Measurements from ENCODE around the gene GAS7. TPM values are rescaled to one million over a fixed set of nuclear protein-coding genes. Genes with fewer than 3 reads are reported as not detected.

The GAS7 gene
- total RNA-seq, 1 experiment from 2014 or later, result 4.1 TPM

GRCh38 chr17:10091046-10091445 is 107.4 kb downstream of the GAS7 start (continued):
- TF ChIP-seq ZFX (IDR thresholded peaks at IDR 0.05), result no peak

DNA sequence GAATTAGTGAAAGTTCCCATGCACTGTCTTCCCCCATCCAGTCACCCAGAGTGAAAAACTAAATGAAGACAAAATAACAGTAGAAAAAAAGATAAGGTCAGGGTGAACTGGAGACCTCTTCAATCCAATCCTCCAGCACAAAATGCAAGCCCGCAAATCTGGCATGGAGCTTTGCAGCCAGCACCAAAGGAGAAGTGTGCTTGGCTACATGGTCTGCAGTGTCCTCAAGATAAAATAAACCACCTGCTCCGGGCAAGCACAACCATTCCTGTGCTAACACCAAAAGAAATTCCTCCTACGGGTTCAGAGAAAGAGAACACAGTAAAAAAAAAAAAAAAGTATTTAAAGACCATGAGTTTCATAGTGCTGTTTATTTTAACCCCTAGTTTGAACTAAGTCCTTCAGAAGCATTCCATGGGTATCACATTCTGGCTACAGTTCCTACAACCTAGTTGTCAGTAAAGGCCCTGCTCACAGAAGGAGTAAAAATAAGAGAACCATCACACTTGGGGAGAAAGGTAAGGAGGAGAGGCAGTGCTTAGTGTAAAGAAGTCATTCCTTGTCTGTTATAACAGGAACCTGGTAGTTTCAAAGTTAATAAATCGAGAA is 109.1 kb downstream of the GAS7 start:
- ChIA-PET CTCF (no interaction called here), POLR2A (no interaction called here), RAD21 (ENCODE audit: low non-redundant PET in 1 of 2, low total read pairs in 2 of 2, uncharacterized antibody in 2 of 2, unreplicated experiment in 2 of 2) (no interaction called here)
- H4K20me1 ChIP-seq (ENCODE audit: insufficient read depth), result no peaks in the 10 kb centered on the region
- ATAC-seq (no peak), DNase-seq (ENCODE audit: low read depth, low spot score) (no peak)
- H3K36me3 ChIP-seq (ENCODE audit: control insufficient read depth in 1 of 2, insufficient read depth in 2 of 2, low read length in 2 of 2), result no peaks in the 10 kb centered on the region
- intact Hi-C loops (cut with micrococcal nuclease), result loop anchor here (10.0 kb wide), 1 partner anchor 136 kb away; no protein-coding TSS in a partner anchor
- H3K4me3 ChIP-seq (replicated peaks in 1 of 2; ENCODE audit: low read depth in 1 of 2, low read length in 2 of 2), result no peak overlapping the region
- H3K9me2 ChIP-seq (ENCODE audit: insufficient read depth), result no peaks in the 10 kb centered on the region
- no TSS peak for BruUV-seq (replicated peaks)
- no peak overlapping the region for H3K9ac ChIP-seq (ENCODE audit: low read length)
- no peak overlapping the region for H3K4me2 ChIP-seq (ENCODE audit: low read length)
- H3K9me3 ChIP-seq (ENCODE audit: control insufficient read depth in 1 of 2, insufficient read depth in 1 of 2, low read depth in 1 of 2, low read length in 2 of 2), result no peaks in the 10 kb centered on the region
- peaks cover 11% of the 10 kb centered on the region; the same call in 1 of the 2 replicates for H3K27me3 ChIP-seq (ENCODE audit: insufficient read depth, low read length)
- H3K79me2 ChIP-seq (ENCODE audit: insufficient read depth, low read length), result no peaks in the 10 kb centered on the region
- no peak overlapping the region for H2AFZ ChIP-seq (ENCODE audit: low read depth, low read length, poor library complexity, severe bottlenecking)
- TF ChIP-seq, protein P1, sequence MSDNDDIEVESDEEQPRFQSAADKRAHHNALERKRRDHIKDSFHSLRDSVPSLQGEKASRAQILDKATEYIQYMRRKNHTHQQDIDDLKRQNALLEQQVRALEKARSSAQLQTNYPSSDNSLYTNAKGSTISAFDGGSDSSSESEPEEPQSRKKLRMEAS (IDR thresholded peaks at IDR 0.05), result no peak
- TF ChIP-seq POLR2A (IDR thresholded peaks at IDR 0.05; ENCODE audit: borderline replicate concordance, extremely low read depth, insufficient read depth, insufficient read length), result no peak
- no peak for TF ChIP-seq SIN3A (IDR thresholded peaks at IDR 0.05; ENCODE audit: low read depth)
- TF ChIP-seq, protein P2, sequence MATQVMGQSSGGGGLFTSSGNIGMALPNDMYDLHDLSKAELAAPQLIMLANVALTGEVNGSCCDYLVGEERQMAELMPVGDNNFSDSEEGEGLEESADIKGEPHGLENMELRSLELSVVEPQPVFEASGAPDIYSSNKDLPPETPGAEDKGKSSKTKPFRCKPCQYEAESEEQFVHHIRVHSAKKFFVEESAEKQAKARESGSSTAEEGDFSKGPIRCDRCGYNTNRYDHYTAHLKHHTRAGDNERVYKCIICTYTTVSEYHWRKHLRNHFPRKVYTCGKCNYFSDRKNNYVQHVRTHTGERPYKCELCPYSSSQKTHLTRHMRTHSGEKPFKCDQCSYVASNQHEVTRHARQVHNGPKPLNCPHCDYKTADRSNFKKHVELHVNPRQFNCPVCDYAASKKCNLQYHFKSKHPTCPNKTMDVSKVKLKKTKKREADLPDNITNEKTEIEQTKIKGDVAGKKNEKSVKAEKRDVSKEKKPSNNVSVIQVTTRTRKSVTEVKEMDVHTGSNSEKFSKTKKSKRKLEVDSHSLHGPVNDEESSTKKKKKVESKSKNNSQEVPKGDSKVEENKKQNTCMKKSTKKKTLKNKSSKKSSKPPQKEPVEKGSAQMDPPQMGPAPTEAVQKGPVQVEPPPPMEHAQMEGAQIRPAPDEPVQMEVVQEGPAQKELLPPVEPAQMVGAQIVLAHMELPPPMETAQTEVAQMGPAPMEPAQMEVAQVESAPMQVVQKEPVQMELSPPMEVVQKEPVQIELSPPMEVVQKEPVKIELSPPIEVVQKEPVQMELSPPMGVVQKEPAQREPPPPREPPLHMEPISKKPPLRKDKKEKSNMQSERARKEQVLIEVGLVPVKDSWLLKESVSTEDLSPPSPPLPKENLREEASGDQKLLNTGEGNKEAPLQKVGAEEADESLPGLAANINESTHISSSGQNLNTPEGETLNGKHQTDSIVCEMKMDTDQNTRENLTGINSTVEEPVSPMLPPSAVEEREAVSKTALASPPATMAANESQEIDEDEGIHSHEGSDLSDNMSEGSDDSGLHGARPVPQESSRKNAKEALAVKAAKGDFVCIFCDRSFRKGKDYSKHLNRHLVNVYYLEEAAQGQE (IDR thresholded peaks at IDR 0.05; ENCODE audit: low read depth), result no peak
- TF ChIP-seq, protein P3, sequence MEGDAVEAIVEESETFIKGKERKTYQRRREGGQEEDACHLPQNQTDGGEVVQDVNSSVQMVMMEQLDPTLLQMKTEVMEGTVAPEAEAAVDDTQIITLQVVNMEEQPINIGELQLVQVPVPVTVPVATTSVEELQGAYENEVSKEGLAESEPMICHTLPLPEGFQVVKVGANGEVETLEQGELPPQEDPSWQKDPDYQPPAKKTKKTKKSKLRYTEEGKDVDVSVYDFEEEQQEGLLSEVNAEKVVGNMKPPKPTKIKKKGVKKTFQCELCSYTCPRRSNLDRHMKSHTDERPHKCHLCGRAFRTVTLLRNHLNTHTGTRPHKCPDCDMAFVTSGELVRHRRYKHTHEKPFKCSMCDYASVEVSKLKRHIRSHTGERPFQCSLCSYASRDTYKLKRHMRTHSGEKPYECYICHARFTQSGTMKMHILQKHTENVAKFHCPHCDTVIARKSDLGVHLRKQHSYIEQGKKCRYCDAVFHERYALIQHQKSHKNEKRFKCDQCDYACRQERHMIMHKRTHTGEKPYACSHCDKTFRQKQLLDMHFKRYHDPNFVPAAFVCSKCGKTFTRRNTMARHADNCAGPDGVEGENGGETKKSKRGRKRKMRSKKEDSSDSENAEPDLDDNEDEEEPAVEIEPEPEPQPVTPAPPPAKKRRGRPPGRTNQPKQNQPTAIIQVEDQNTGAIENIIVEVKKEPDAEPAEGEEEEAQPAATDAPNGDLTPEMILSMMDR (IDR thresholded peaks at IDR 0.05 in 2 of 3, conservative IDR thresholded peaks at IDR 0.05 in 1 of 3; ENCODE audit: borderline replicate concordance in 1 of 3, insufficient read depth in 1 of 3, low read depth in 2 of 3, low read length in 2 of 3), result no peak
- TF ChIP-seq EZH2phosphoT487 (IDR thresholded peaks at IDR 0.05; ENCODE audit: borderline replicate concordance), result no peak
- no peak for TF ChIP-seq SP1 (IDR thresholded peaks at IDR 0.05; ENCODE audit: low read depth)
- TF ChIP-seq YY1 (IDR thresholded peaks at IDR 0.05; ENCODE audit: extremely low read depth, insufficient replicate concordance, low read depth, low read length), result no peak
- TF ChIP-seq RAD21 (IDR thresholded peaks at IDR 0.05; ENCODE audit: low read depth), result no peak
- TF ChIP-seq CBX3 (IDR thresholded peaks at IDR 0.05; ENCODE audit: low read depth), result no peak
- no peak for TF ChIP-seq ELF1 (IDR thresholded peaks at IDR 0.05; ENCODE audit: borderline replicate concordance, low read depth)
- no peak for TF ChIP-seq EZH2 (IDR thresholded peaks at IDR 0.05)
- no peak for TF ChIP-seq TCF7L2 (IDR thresholded peaks at IDR 0.05; ENCODE audit: borderline replicate concordance, extremely low read depth, insufficient read depth, insufficient read length)
- no peak for TF ChIP-seq FOSL1 (IDR thresholded peaks at IDR 0.05; ENCODE audit: low read depth)
- TF ChIP-seq SRF (IDR thresholded peaks at IDR 0.05; ENCODE audit: low read depth), result no peak
- TF ChIP-seq POLR2AphosphoS5 (IDR thresholded peaks at IDR 0.05; ENCODE audit: low read depth, low read length), result no peak
- TF ChIP-seq ZNF274 (IDR thresholded peaks at IDR 0.05; ENCODE audit: low read depth, low read length), result no peak
- peaks cover 10 to 24% of the 10 kb centered on the region in 2 experiments for H3K4me1 ChIP-seq (ENCODE audit: control insufficient read depth in 1 of 2, insufficient read depth in 2 of 2, low read length in 2 of 2)
- H3K27ac ChIP-seq (ENCODE audit: low read depth, low read length), result no peak overlapping the region

Data from HCT116 (cell line).